Neuron (in vitro differentiated cells): ENCODE data around the gene MRPL16.
"Not testable (repeated sequence)": the region's sequence is repeated elsewhere in the genome, so short reads cannot be mapped to it uniquely, and the experiment has no call there.

ENCODE experiments used
- H2AFZ ChIP-seq: one replicate; pipeline ENCODE4 v1.6.1; 2013; ENCODE audit warnings: low read depth, mild to moderate bottlenecking, inconsistent platforms, low read length, moderate library complexity
- H3K27me3 ChIP-seq: one replicate; pipeline ENCODE4 v1.6.1; 2013; ENCODE audit warnings: low read length; ENCODE audit not compliant: insufficient read depth
- H3K36me3 ChIP-seq: one replicate; pipeline ENCODE4 v1.6.1; 2013; ENCODE audit warnings: low read length; ENCODE audit not compliant: insufficient read depth
- H3K4me1 ChIP-seq: one replicate; pipeline ENCODE4 v1.6.1; 2013; ENCODE audit warnings: low read length; ENCODE audit not compliant: insufficient read depth
- H3K4me3 ChIP-seq: 2 replicates; pipeline ENCODE4 v1.5.1; 2013; ENCODE audit warnings: mild to moderate bottlenecking, low read length, moderate library complexity
- H3K9me3 ChIP-seq: one replicate; pipeline ENCODE4 v1.6.1; 2013; ENCODE audit warnings: low read length

The MRPL16 gene

GRCh38 chr11:59839615-59840014, 29.0 kb upstream of the MRPL16 start:
- H3K36me3 ChIP-seq: no peaks in the 10 kb centered on the region
- H3K4me1 ChIP-seq: no peaks in the 10 kb centered on the region
- H2AFZ ChIP-seq: no peak overlapping the region

DNA sequence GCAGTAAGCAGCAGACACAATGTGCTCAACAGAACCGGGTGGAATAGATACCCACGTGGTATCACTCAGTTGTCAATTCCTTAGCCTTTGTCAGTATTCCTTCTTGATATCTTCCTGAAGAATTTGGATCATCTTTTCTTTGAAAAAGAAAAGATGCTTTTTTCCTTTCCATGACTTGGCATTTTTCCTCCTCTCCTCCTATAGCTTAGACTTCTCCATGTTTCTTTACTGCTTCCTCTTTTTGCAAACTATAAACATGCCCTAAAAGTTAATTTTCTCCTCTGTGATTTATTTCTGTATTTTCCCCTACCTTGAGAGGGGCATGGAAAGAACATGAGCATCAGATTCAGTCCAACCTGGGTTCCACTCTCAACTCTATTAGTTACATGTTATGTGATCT, 23.0 kb upstream of the MRPL16 start:
- Histone ChIP-seq H3K36me3 (no peaks in the 10 kb centered on the region), H2AFZ (no peak overlapping the region), H3K9me3 (no peaks in the 10 kb centered on the region), H3K4me1 (no peaks in the 10 kb centered on the region), H3K4me3 (no peak overlapping the region), H3K27me3 (peaks cover 2% of the 10 kb centered on the region)

More at GRCh38 chr11:59839615-59840014, 29.0 kb upstream of the MRPL16 start:
- no peak overlapping the region for H3K4me3 ChIP-seq
- H3K9me3 ChIP-seq: no peaks in the 10 kb centered on the region
- peaks cover 2% of the 10 kb centered on the region for H3K27me3 ChIP-seq

- no peak overlapping the region for H3K4me3 ChIP-seq
- no peaks in the 10 kb centered on the region for H3K4me1 ChIP-seq
- H2AFZ ChIP-seq: no peak overlapping the region
- H3K36me3 ChIP-seq: no peaks in the 10 kb centered on the region
- no peaks in the 10 kb centered on the region for H3K27me3 ChIP-seq
- no peaks in the 10 kb centered on the region for H3K9me3 ChIP-seq
These were observed 18.8 kb upstream of the MRPL16 start for GRCh38 chr11:59829358-59829757.

GRCh38 chr11:59822989-59823566, 12.5 kb upstream of the MRPL16 start:
- no peaks in the 10 kb centered on the region for H3K36me3 ChIP-seq
- peaks cover 9% of the 10 kb centered on the region for H3K27me3 ChIP-seq
- no peak overlapping the region for H2AFZ ChIP-seq
- no peak overlapping the region for H3K4me3 ChIP-seq
- H3K4me1 ChIP-seq: no peaks in the 10 kb centered on the region
- no peaks in the 10 kb centered on the region for H3K9me3 ChIP-seq

- H3K4me1 ChIP-seq: no peaks in the 10 kb centered on the region
- no peak overlapping the region for H3K4me3 ChIP-seq
- H3K36me3 ChIP-seq: no peaks in the 10 kb centered on the region
- no peak overlapping the region for H2AFZ ChIP-seq
- H3K9me3 ChIP-seq: no peaks in the 10 kb centered on the region
- H3K27me3 ChIP-seq: peaks cover 15% of the 10 kb centered on the region
These were observed 8.0 kb upstream of the MRPL16 start for GRCh38 chr11:59818572-59818971.

DNA sequence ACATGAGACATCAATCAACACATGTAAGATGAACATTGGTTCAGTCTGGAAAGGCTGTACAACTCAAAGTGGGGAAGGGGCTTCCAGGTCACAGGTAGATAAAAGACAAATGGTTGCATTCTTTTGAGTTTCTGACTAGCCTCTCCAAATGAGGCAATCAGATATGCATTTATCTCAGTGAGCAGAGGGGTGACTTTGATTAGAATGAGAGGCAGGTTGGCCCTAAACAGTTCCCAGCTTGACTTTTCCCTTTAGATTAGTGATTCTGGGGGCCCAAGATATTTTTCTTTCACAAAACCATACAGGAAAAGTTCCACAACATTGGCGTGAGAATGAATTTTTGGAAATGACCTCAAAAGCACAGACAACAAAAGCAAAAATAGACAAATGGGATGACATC, 5.9 kb upstream of the MRPL16 start:
- H3K27me3 ChIP-seq: peaks cover 15% of the 10 kb centered on the region
- not testable (repeated sequence) for H3K4me3 ChIP-seq, H2AFZ ChIP-seq, H3K36me3 ChIP-seq, H3K9me3 ChIP-seq, H3K4me1 ChIP-seq

- no peaks in the 10 kb centered on the region for H3K9me3 ChIP-seq
- H3K27me3 ChIP-seq: peaks cover 15% of the 10 kb centered on the region
- H3K4me3 ChIP-seq: no peak overlapping the region
- no peak overlapping the region for H2AFZ ChIP-seq
- no peaks in the 10 kb centered on the region for H3K36me3 ChIP-seq
- H3K4me1 ChIP-seq: no peaks in the 10 kb centered on the region
These were observed 5.2 kb upstream of the MRPL16 start for GRCh38 chr11:59815754-59816153.

DNA sequence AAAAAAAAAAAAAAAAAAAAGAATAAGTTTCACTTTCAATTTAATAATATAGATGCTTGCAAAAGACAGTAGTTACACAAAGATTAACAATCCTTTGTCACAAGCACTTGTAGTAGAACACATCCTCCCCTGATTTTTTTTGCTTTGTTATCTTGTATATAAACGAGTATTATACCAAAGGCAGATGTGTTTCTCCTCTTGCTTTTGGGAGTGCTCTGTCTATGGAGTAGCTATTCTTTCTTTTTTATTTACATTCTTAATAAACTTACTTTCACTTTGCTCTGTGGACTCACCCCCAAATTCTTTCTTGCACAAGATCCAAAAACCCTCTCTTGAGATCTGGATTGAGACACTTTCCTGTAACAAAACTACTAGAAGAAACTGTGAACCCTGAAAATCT, 3.4 kb upstream of the MRPL16 start:
- H3K4me1 ChIP-seq: peaks cover 6% of the 10 kb centered on the region
- H2AFZ ChIP-seq: no peak overlapping the region
- no peak overlapping the region for H3K4me3 ChIP-seq
- H3K36me3 ChIP-seq: peaks cover 2% of the 10 kb centered on the region
- H3K27me3 ChIP-seq: peaks cover 9% of the 10 kb centered on the region
- H3K9me3 ChIP-seq: no peaks in the 10 kb centered on the region

DNA sequence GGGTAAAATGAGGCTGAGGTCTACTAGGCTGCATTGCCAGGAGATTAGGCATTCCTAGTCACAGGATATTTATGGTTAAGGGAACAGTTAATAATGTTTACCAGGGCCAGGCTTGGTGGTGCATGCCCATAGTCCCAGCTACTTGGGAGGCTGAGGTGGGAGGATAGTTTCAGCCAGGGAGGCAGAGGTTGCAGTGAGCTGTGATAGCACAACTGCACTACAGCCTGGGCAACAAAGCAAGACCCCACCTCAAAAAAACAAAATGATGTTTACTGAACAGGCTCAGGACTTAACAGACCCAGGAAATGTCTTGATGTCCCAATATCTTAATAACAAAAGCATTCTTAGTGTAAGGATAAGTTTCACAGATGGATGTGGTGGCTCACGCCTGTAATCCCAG, 2.8 kb upstream of the MRPL16 start:
- H3K36me3 ChIP-seq: peaks cover 6% of the 10 kb centered on the region
- peaks cover 6% of the 10 kb centered on the region for H3K4me1 ChIP-seq
- no peak overlapping the region for H3K4me3 ChIP-seq

DNA sequence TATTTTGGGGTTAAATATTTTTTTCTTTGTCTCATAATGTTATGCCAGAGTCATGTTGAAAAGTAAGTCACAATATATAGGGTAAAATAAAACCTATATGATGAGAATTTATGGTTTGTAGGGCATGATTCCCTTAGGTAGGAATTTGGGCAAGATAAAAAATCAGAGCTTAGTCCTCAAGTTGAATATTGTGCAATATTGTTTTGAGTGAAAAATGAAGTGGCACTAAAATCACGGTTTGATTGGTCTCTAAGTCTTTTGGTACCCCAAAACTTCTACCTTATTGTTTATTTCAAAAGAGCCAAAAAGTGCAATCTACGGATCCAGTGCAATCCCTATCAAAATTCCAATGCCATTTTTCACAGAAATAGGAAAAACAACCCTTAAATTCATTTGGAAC, 1.6 kb upstream of the MRPL16 start:
- peaks cover 11% of the 10 kb centered on the region for H3K36me3 ChIP-seq
- H2AFZ ChIP-seq: no peak overlapping the region
- H3K9me3 ChIP-seq: no peaks in the 10 kb centered on the region
- peaks cover 6% of the 10 kb centered on the region for H3K4me1 ChIP-seq
- no peak overlapping the region for H3K4me3 ChIP-seq
- H3K27me3 ChIP-seq: peaks cover 6% of the 10 kb centered on the region

More for the DNA sequence above, 2.8 kb upstream of the MRPL16 start:
- Histone ChIP-seq H3K27me3 (peaks cover 6% of the 10 kb centered on the region), H2AFZ (no peak overlapping the region), H3K9me3 (no peaks in the 10 kb centered on the region)

- peak overlapping the region; percentile 77 for H3K4me3 ChIP-seq
- H3K4me1 ChIP-seq: peaks cover 6% of the 10 kb centered on the region
- no peaks in the 10 kb centered on the region for H3K27me3 ChIP-seq
- H2AFZ ChIP-seq: peak overlapping the region; percentile 98
- H3K9me3 ChIP-seq: no peaks in the 10 kb centered on the region
- peaks cover 23% of the 10 kb centered on the region for H3K36me3 ChIP-seq
These were observed 307 bp upstream of the MRPL16 start for GRCh38 chr11:59810911-59811259.

DNA sequence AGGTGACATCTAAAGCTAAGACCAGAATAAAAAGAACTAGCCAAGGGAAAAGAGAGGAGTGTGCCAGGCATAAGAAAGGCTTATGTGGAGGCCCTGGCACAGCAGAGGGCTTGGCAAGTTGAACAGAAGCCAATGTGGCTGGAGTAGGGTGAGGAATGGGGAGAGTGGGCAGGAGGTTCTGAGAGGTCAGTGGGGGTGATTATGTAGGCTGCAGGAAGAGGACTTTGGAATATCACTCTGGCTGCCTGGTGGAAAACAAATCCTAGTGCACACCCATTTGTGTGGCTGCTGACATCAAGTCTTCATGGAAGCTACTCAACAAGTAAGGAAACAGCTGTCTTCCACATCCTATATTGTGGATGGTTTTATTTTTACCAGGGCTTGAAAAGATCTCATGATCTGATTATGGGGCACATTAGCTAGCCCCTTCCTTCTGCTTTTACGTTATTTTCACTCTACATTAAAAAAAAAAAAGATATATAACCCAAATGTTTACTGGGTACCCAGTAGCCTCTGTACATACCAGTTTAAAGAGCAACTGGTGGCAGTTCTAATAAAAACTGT, 3.4 kb downstream of the MRPL16 start:
- H3K27me3 ChIP-seq: no peaks in the 10 kb centered on the region
- peaks cover 6% of the 10 kb centered on the region for H3K4me1 ChIP-seq
- no peaks in the 10 kb centered on the region for H3K9me3 ChIP-seq
- H3K36me3 ChIP-seq: peaks cover 28% of the 10 kb centered on the region
- no peak overlapping the region for H2AFZ ChIP-seq
- no peak overlapping the region for H3K4me3 ChIP-seq

- H3K36me3 ChIP-seq: peaks cover 26% of the 10 kb centered on the region
These were observed 6.5 kb downstream of the MRPL16 start for GRCh38 chr11:59804061-59804460.

GRCh38 chr11:59802639-59803176, 7.9 kb downstream of the MRPL16 start:
- Histone ChIP-seq H3K9me3 (no peaks in the 10 kb centered on the region), H3K4me3 (no peak overlapping the region), H2AFZ (no peak overlapping the region), H3K36me3 (peaks cover 22% of the 10 kb centered on the region), H3K4me1 (no peaks in the 10 kb centered on the region), H3K27me3 (no peaks in the 10 kb centered on the region)

More at GRCh38 chr11:59804061-59804460, 6.5 kb downstream of the MRPL16 start:
- Histone ChIP-seq H3K27me3 (no peaks in the 10 kb centered on the region), H2AFZ (no peak overlapping the region), H3K9me3 (no peaks in the 10 kb centered on the region), H3K4me1 (no peaks in the 10 kb centered on the region), H3K4me3 (no peak overlapping the region)
